ENCODE measurements around the gene ACTN2.

- TF ChIP-seq CTCF (IDR thresholded peaks at IDR 0.05) (no peak), POLR2A (IDR thresholded peaks at IDR 0.05) (no peak)
Observed at GRCh38 chr1:236750928-236751327, 64.6 kb downstream of the ACTN2 start.

Data from tibial nerve (tissue), 3 donors.